GM12864 (cell line): Measurements from ENCODE around the gene GAPDH.

Experiments
- DNase-seq: peaks from one replicate; pipeline ENCODE4 v3.0.0-alpha.2; 2011; ENCODE audit warnings: low read depth
- H3K4me3 ChIP-seq: 2 replicates; pipeline ENCODE4 v1.5.1; 2011; ENCODE audit warnings: mild to moderate bottlenecking, low read depth, low read length, control low read depth
- CTCF ChIP-seq: IDR thresholded peaks from 2 replicates; pipeline ENCODE4 v1.5.1; 2011; ENCODE audit warnings: low read depth, mild to moderate bottlenecking, moderate library complexity, low read length, control low read depth, inconsistent platforms; ENCODE audit errors: missing control alignments

GAPDH gene

DNA sequence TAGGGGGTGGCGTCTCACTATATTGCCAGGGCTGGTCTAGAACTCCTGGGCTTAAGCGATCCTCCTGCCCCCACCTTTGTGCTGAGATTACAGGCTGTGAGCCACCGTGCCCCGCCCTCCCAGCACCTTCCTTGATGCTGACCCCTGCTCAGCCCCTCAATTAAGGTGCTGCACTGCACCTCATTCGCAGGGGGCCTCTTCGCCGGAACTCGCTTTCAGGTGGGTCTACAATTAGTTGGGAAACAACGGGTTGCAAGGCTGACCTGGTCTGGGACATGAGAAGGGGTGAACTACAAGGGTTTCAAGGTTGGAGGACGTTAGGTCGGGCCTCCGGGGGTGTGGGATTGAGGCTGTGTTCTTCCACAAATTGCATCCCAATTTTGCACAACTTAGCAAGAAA, 35.0 kb downstream of the GAPDH start:
- H3K4me3 ChIP-seq = no peak overlapping the region
- TF ChIP-seq CTCF = no peak

DNA sequence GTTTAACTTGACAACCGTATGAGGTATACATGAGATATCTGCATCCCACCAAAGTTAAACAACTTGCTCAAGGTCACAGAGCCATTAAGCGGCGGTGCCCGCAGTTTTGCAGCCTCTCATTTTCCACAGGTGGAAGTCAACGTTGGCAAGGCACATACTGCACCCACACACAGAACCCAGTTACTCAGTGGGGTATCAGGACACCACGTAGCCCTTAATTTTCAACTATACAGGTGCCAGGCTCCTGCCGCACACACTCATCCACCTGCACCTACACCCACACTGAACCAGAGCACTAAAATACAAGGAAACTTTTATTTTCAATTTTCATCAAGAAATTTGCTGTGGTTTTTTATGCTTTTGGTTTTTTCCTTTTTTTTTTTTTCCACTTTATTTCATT, 35.5 kb downstream of the GAPDH start:
- TF ChIP-seq CTCF = no peak
- H3K4me3 ChIP-seq = no peak overlapping the region
- DNase-seq = no peak

More for the DNA sequence above, 35.0 kb downstream of the GAPDH start:
- no peak for DNase-seq

DNA sequence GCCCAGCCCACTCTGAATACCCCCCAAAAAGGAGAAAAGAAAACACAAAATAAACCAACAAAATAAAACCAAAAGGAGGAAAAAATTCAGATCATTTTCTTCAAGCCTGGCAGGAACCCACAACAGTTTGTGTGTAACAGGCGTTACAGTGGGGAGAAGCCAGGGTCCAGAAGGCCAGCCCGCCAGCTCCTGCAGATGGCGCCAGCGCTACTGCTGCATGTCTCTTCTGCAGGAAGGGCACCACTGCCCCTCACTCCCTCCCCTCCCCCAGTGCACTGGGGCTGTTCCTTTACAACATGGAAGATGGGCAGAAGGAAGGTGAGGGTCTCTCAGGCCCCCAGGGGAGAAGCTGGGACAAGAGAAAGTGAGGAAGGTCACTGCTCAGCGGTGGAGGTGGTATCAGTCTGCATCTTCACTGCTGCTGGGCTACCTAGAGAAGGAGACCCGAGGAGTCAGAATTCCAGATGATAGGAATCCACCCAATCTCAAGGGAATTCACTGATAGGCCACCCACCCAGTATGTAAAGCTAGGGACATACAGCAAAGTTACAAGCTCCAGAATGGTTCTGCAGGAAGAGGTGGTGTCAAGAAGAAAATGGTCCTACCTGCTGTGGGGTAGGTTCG, 36.1 kb downstream of the GAPDH start:
- no peak overlapping the region for H3K4me3 ChIP-seq
- TF ChIP-seq CTCF = peak; percentile 68
- DNase-seq = no peak

- DNase-seq = no peak
- H3K4me3 ChIP-seq = no peak overlapping the region
- TF ChIP-seq CTCF = no peak
These were observed 38.7 kb downstream of the GAPDH start for GRCh38 chr12:6573001-6573400.

GRCh38 chr12:6574576-6575295, 40.4 kb downstream of the GAPDH start:
- H3K4me3 ChIP-seq = no peak overlapping the region
- DNase-seq = no peak

DNA sequence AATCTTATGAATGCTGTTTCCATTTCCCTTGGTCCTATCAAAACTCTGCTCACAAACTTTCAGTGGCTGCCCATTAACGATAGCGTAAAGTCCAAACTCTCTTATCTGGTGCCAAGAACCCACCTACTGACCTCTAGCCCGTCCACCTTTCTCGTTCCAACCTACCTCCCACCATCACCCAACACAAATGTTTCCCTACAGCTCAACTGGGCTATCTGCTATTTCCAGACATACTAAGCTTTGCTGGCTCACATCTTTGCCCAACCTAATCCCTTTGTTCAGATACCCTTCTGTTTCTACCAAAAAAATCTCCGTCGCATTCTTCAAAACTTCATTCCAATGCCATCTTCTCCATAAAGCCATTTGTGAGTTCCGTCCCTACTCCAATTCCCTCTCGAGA, 41.3 kb downstream of the GAPDH start:
- DNase-seq = no peak
- no peak overlapping the region for H3K4me3 ChIP-seq
- no peak for TF ChIP-seq CTCF

More at GRCh38 chr12:6574576-6575295, 40.4 kb downstream of the GAPDH start:
- TF ChIP-seq CTCF = no peak

GRCh38 chr12:6582196-6582595, 47.9 kb downstream of the GAPDH start:
- H3K4me3 ChIP-seq = no peak overlapping the region
- TF ChIP-seq CTCF = peak; percentile 23
- DNase-seq = no peak
